H1 (cell line): Measurements from ENCODE around the gene LHX2. TPM values are rescaled to one million over a fixed set of nuclear protein-coding genes. Genes with fewer than 3 reads are reported as not detected.

Source experiments
- BACH1 ChIP-seq: IDR thresholded peaks from 2 replicates; pipeline ENCODE4 v1.6.1; 2012; ENCODE audit warnings: low read length, improper control_type of control experiment
- BCL11A ChIP-seq, 2 experiments: IDR thresholded peaks; one replicate each; pipeline ENCODE4 v1.6.1; 2011; ENCODE audit warnings: low read depth in 2 of 2, low read length in 2 of 2, mild to moderate bottlenecking in 2 of 2
- CBX5 ChIP-seq: fragments of 300-800, 300-1000 bp; sonication (generic); IDR thresholded peaks from 2 replicates; pipeline ENCODE4 v1.7.1; 2016; ENCODE audit warnings: antibody characterized with exemption, low read length, low read depth
- CREB1 ChIP-seq: IDR thresholded peaks from 2 replicates; pipeline ENCODE4 v1.6.1; 2012; ENCODE audit warnings: inconsistent platforms
- EZH2 ChIP-seq: fragments of 200-600 bp; sonication (generic); IDR thresholded peaks from 2 replicates; pipeline ENCODE4 v1.7.1; 2012; ENCODE audit warnings: low read depth, mild to moderate bottlenecking, moderate library complexity, low read length, inconsistent platforms; ENCODE audit not compliant: severe bottlenecking
- GTF2F1 ChIP-seq: IDR thresholded peaks from 2 replicates; pipeline ENCODE4 v1.6.1; 2012; ENCODE audit warnings: low read depth, low read length, improper control_type of control experiment, borderline replicate concordance
- HDAC2 ChIP-seq, 2 experiments: fragments of 300-600 bp in 1 of 2; sonication (generic) in 1 of 2; IDR thresholded peaks; 2 replicates each; pipeline ENCODE4 v1.6.1; 2011 to 2012; ENCODE audit warnings: low read depth in 2 of 2, low read length in 2 of 2, mild to moderate bottlenecking in 2 of 2, moderate library complexity in 2 of 2, borderline replicate concordance in 1 of 2, inconsistent platforms in 1 of 2
- HDAC6 ChIP-seq: IDR thresholded peaks from one replicate; pipeline ENCODE4 v1.7.1; 2012; ENCODE audit warnings: low read depth, mild to moderate bottlenecking, inconsistent platforms, low read length, moderate library complexity
- JUND ChIP-seq: IDR thresholded peaks from 2 replicates; pipeline ENCODE4 v1.6.1; 2011; ENCODE audit warnings: mild to moderate bottlenecking, improper control_type of control experiment, low read length
- MAFK ChIP-seq: IDR thresholded peaks from 2 replicates; pipeline ENCODE4 v1.6.1; 2012; ENCODE audit warnings: low read depth, mild to moderate bottlenecking, improper control_type of control experiment, low read length
- SAP30 ChIP-seq: fragments of 300-600 bp; sonication (generic); IDR thresholded peaks from 2 replicates; pipeline ENCODE4 v1.7.1; 2012; ENCODE audit warnings: low read length, moderate library complexity, mild to moderate bottlenecking, inconsistent platforms; ENCODE audit not compliant: insufficient read depth, insufficient replicate concordance
- SRF ChIP-seq: IDR thresholded peaks from 2 replicates; pipeline ENCODE4 v1.6.1; 2011; ENCODE audit warnings: mild to moderate bottlenecking, low read depth, low read length, moderate library complexity
- SUZ12 ChIP-seq: fragments of 200-600 bp; sonication (generic); IDR thresholded peaks from 2 replicates; pipeline ENCODE4 v1.6.1; 2012; ENCODE audit warnings: mild to moderate bottlenecking, inconsistent platforms, low read length, moderate library complexity, mixed read lengths
- TAF7 ChIP-seq: optimal IDR thresholded peaks from 2 replicates; pipeline ENCODE3; 2011; ENCODE audit warnings: low read depth, mild to moderate bottlenecking, inconsistent platforms, low read length, moderate library complexity, borderline replicate concordance
- TBP ChIP-seq: IDR thresholded peaks from 2 replicates; pipeline ENCODE4 v1.6.1; 2011; ENCODE audit warnings: low read depth, low read length, improper control_type of control experiment
- YY1 ChIP-seq: IDR thresholded peaks from 2 replicates; pipeline ENCODE4 v1.6.1; 2011; ENCODE audit warnings: low read depth, mild to moderate bottlenecking, low read length
- ZNF274 ChIP-seq: IDR thresholded peaks from 2 replicates; pipeline ENCODE4 v1.7.0; 2012; ENCODE audit warnings: low read length, borderline replicate concordance; ENCODE audit errors: extremely low read depth
- polyA plus RNA-seq, 7 experiments: library from polyadenylated mRNA; depleted of rRNA in 3 of 7; stranded (reverse) in 5 of 7; unstranded in 2 of 7; fragments of >200 nt in 5 of 7; fragments of 200-250 nt in 2 of 7; gene quantifications; 1 replicate in 5 of 7; 2 replicates in 1 of 7; 4 replicates in 1 of 7; pipeline versions ENCODE4 v1.2.1 to v1.2.3, GENCODE V29; 2011 to 2013; ENCODE audit warnings: missing spikeins in 2 of 7, mixed read lengths in 2 of 7
- total RNA-seq: library from RNA; stranded (reverse); fragmentation: NEBNext Ultra II Directional; extraction: Animal tissue kit (Norgen Biotek cat#: 25700); gene quantifications from 2 replicates; pipeline ENCODE4 v1.2.1, GENCODE V29; 2021
- TF ChIP-seq, protein P1 (sequence below), 3 experiments: IDR thresholded peaks; 1 replicate in 2 of 3; 2 replicates in 1 of 3; pipeline versions ENCODE4 v1.5.1 to v1.6.1; 2011; ENCODE audit warnings: low read length in 3 of 3, mild to moderate bottlenecking in 3 of 3, inconsistent platforms in 2 of 3, low read depth in 1 of 3, moderate library complexity in 1 of 3; ENCODE audit not compliant: insufficient read depth in 1 of 3; ENCODE audit errors: control extremely low read depth in 1 of 3
- TF ChIP-seq, protein P2 (sequence below): IDR thresholded peaks from 2 replicates; pipeline ENCODE4 v1.6.1; 2012; ENCODE audit warnings: inconsistent platforms
- TF ChIP-seq, protein P3 (sequence below): IDR thresholded peaks from 2 replicates; pipeline ENCODE4 v1.6.1; 2012; ENCODE audit warnings: inconsistent platforms

The LHX2 gene
- total and polyA plus RNA-seq, 2 of the 8 experiments (the other 6 are each of a cell fraction or from before 2014, with no cell fraction given) = 0.11 to 0.86 TPM

DNA sequence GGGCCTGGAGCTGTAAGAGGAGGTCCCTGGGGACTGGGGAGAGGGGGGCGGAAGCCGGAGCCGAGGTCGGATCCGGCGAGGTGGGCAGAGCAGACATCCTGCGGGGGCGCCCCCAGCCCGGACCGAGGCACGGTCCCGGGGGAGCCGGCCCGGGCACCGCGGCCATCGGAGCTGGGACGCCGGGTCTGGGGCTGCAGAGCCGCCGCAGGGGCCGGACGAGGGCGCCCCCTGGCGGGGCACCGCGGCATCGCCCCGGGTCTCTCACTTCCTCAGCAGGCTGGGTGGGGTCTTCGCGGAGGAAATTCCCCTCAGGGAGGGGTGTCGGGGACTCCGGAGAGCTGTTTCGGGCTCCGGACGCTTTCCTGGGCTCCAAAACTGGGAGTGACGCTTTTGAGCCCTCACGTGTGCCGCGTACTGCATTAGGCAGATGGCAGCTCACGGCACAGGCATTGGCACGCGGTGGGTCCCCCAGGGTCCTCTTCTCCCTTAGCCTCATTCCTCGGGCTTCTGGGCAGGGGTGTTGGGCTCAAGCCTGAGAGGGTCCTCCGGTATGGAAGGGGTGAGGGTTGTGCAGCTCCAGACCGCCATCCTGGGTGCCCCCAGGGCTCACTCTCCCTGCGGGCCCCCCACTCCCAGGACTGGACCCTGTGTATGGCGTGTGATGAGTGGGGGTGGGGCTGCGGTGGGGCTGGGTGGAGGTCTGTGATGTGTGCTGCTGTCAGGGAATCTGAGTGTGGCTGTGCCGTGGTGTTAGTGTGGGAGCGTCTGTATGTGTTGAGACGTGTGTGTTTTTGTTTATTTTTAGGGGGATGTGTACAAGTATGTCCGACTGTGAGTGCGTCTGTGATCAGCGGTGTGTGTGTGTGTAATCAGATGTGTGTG lies 29.6 kb downstream of the LHX2 start (continued):
- TF ChIP-seq YY1 (peak; percentile 47; the same call in 1 of the 2 replicates), BACH1 (peak; percentile 47), GTF2F1 (no peak), ZNF274 (no peak), EZH2 (peak; percentile 25), TAF7 (no peak), CREB1 (no peak), MAFK (no peak), SUZ12 (peak; percentile 22; the same call in 1 of the 2 replicates), JUND (0 out of 2 replicates have a peak, but pooled peaks have one; percentile 4), SRF (no peak), BCL11A (IDR thresholded peaks at IDR 0.05; ENCODE audit: low read depth in 2 of 2, low read length in 2 of 2) (no peak), HDAC6 (no peak), HDAC2 (IDR thresholded peaks at IDR 0.05; ENCODE audit: borderline replicate concordance in 1 of 2, low read depth in 2 of 2, low read length in 2 of 2) (no peak), TBP (no peak; the same call in 1 of the 2 replicates), CBX5 (no peak), SAP30 (no peak)
- TF ChIP-seq, protein P1, sequence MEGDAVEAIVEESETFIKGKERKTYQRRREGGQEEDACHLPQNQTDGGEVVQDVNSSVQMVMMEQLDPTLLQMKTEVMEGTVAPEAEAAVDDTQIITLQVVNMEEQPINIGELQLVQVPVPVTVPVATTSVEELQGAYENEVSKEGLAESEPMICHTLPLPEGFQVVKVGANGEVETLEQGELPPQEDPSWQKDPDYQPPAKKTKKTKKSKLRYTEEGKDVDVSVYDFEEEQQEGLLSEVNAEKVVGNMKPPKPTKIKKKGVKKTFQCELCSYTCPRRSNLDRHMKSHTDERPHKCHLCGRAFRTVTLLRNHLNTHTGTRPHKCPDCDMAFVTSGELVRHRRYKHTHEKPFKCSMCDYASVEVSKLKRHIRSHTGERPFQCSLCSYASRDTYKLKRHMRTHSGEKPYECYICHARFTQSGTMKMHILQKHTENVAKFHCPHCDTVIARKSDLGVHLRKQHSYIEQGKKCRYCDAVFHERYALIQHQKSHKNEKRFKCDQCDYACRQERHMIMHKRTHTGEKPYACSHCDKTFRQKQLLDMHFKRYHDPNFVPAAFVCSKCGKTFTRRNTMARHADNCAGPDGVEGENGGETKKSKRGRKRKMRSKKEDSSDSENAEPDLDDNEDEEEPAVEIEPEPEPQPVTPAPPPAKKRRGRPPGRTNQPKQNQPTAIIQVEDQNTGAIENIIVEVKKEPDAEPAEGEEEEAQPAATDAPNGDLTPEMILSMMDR (IDR thresholded peaks at IDR 0.05; ENCODE audit: control extremely low read depth in 1 of 3, insufficient read depth in 1 of 3, low read depth in 1 of 3, low read length in 3 of 3) = peak; percentile 81 to 89 (median 88)
- TF ChIP-seq, protein P2, sequence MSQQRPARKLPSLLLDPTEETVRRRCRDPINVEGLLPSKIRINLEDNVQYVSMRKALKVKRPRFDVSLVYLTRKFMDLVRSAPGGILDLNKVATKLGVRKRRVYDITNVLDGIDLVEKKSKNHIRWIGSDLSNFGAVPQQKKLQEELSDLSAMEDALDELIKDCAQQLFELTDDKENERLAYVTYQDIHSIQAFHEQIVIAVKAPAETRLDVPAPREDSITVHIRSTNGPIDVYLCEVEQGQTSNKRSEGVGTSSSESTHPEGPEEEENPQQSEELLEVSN = no peak
- TF ChIP-seq, protein P3, sequence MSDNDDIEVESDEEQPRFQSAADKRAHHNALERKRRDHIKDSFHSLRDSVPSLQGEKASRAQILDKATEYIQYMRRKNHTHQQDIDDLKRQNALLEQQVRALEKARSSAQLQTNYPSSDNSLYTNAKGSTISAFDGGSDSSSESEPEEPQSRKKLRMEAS = peak; percentile 49; the same call in 1 of the 2 replicates
